Measurements from ENCODE around the gene MTF2.

Gene MTF2

GRCh38 chr1:93124556-93125355 lies 45.7 kb downstream of the MTF2 start:
- no peak for TF ChIP-seq CTCF (IDR thresholded peaks at IDR 0.05; ENCODE audit: low read depth, low read length)
- no peak overlapping the region for H3K4me3 ChIP-seq (ENCODE audit: low read depth, low read length)
- in situ Hi-C loops (cut with HindIII; ENCODE audit: low sequenced_read_pairs) = no loop called here
- no peak for DNase-seq (ENCODE audit: low read depth, low spot score)

GRCh38 chr1:93129507-93130099 lies 50.5 kb downstream of the MTF2 start:
- no peak for TF ChIP-seq CTCF (IDR thresholded peaks at IDR 0.05; ENCODE audit: low read depth, low read length)
- in situ Hi-C loops (cut with HindIII; ENCODE audit: low sequenced_read_pairs) = no loop called here
- H3K4me3 ChIP-seq (ENCODE audit: low read depth, low read length) = no peak overlapping the region
- no peak for DNase-seq (ENCODE audit: low read depth, low spot score)

- no peak overlapping the region for H3K4me3 ChIP-seq (ENCODE audit: low read depth, low read length)
- no peak for DNase-seq (ENCODE audit: low read depth, low spot score)
- no peak for TF ChIP-seq CTCF (IDR thresholded peaks at IDR 0.05; ENCODE audit: low read depth, low read length)
- in situ Hi-C loops (cut with HindIII; ENCODE audit: low sequenced_read_pairs) = no loop called here
These were observed 53.6 kb downstream of the MTF2 start for GRCh38 chr1:93132638-93133037.

GRCh38 chr1:93136445-93136844 lies 57.4 kb downstream of the MTF2 start:
- no peak overlapping the region for H3K4me3 ChIP-seq (ENCODE audit: low read depth, low read length)
- TF ChIP-seq CTCF (IDR thresholded peaks at IDR 0.05; ENCODE audit: low read depth, low read length) = no peak
- no peak for DNase-seq (ENCODE audit: low read depth, low spot score)
- in situ Hi-C loops (cut with HindIII; ENCODE audit: low sequenced_read_pairs) = no loop called here

- TF ChIP-seq CTCF (IDR thresholded peaks at IDR 0.05; ENCODE audit: low read depth, low read length) = no peak
- DNase-seq (ENCODE audit: low read depth, low spot score) = no peak
- H3K4me3 ChIP-seq (ENCODE audit: low read depth, low read length) = no peak overlapping the region
- in situ Hi-C loops (cut with HindIII; ENCODE audit: low sequenced_read_pairs) = no loop called here
These were observed 58.7 kb downstream of the MTF2 start for GRCh38 chr1:93137604-93138292.

- no peak overlapping the region for H3K4me3 ChIP-seq (ENCODE audit: low read depth, low read length)
- no peak for TF ChIP-seq CTCF (IDR thresholded peaks at IDR 0.05; ENCODE audit: low read depth, low read length)
- in situ Hi-C loops (cut with HindIII; ENCODE audit: low sequenced_read_pairs) = no loop called here
- no peak for DNase-seq (ENCODE audit: low read depth, low spot score)
These were observed 61.0 kb downstream of the MTF2 start for GRCh38 chr1:93140106-93140505.

Data from astrocyte of the spinal cord (primary cell).